ENCODE results near the gene GH1.
"Not testable (repeated sequence)": the region's sequence is repeated elsewhere in the genome, so short reads cannot be mapped to it uniquely, and the experiment has no call there.

- not testable (repeated sequence) for TF ChIP-seq POLR2A, TAF1, POLR2AphosphoS5, SPI1 (IDR thresholded peaks at IDR 0.05; ENCODE audit: low read depth, low read length)
These were observed 48.9 kb downstream of the GH1 start for GRCh38 chr17:63869491-63870291.
